MCF 10A (cell line): ENCODE results near the gene GRM7. TPM values are rescaled to one million over a fixed set of nuclear protein-coding genes. Genes with fewer than 3 reads are reported as not detected.

ENCODE experiments used
- BruUV-seq: library from RNA; stranded (reverse); fragments of 400-500 nt; replicated peaks from 2 replicates; lab custom pipeline; 2021; lab: Mats Ljungman, UMichigan
- CTCF ChIA-PET: fragments of 300-600 bp; sonication (Branson Sonifier 250); formaldehyde crosslinking; extraction: SDS; loops from one replicate; lab custom pipeline; 2021; ENCODE audit warnings: antibody characterized with exemption, inconsistent platforms; lab: Yijun Ruan, JAX
- POLR2A ChIA-PET: fragments of 300-600, 350-650 bp; sonication (Branson Sonifier 250); formaldehyde crosslinking; extraction: SDS; loops from one replicate; lab custom pipeline; 2020; ENCODE audit warnings: antibody characterized with exemption, inconsistent platforms; lab: Yijun Ruan, JAX
- DNase-seq: peaks from one replicate; pipeline ENCODE4 v3.0.0-alpha.2; 2018; ENCODE audit not compliant: unreplicated experiment
- H3K27ac Mint-ChIP-seq: one replicate; pipeline ENCODE4 v1.8.0; 2022; ENCODE audit warnings: mild to moderate bottlenecking, low read depth, mixed read lengths; ENCODE audit not compliant: unreplicated experiment
- H3K27me3 Mint-ChIP-seq: one replicate; pipeline ENCODE4 v1.8.0; 2022; ENCODE audit warnings: mixed read lengths; ENCODE audit not compliant: insufficient read depth, unreplicated experiment
- H3K36me3 Mint-ChIP-seq: one replicate; pipeline ENCODE4 v1.8.0; 2022; ENCODE audit warnings: mild to moderate bottlenecking, moderate library complexity, mixed read lengths; ENCODE audit not compliant: insufficient read depth, unreplicated experiment
- H3K4me1 Mint-ChIP-seq: one replicate; pipeline ENCODE4 v1.8.0; 2022; ENCODE audit warnings: mixed read lengths; ENCODE audit not compliant: insufficient read depth, unreplicated experiment
- H3K4me3 Mint-ChIP-seq: one replicate; pipeline ENCODE4 v1.8.0; 2022; ENCODE audit warnings: mild to moderate bottlenecking, moderate library complexity, mixed read lengths; ENCODE audit not compliant: unreplicated experiment
- H3K9me3 Mint-ChIP-seq: one replicate; pipeline ENCODE4 v1.8.0; 2022; ENCODE audit warnings: mixed read lengths; ENCODE audit not compliant: unreplicated experiment
- intact Hi-C: fragments of 100-400 bp; cut with micrococcal nuclease; formaldehyde crosslinking; loops from 2 replicates; pipeline ENCODE4 v1.14.1; 2022
- total RNA-seq: library from RNA; stranded (reverse); gene quantifications from 2 replicates; pipeline ENCODE4 v1.2.3, GENCODE V29; 2022
- TF ChIP-seq, protein P1 (sequence below): fragments of 200-600 bp; IDR thresholded peaks from one replicate; pipeline ENCODE4 v1.8.0; 2022; ENCODE audit warnings: antibody characterized with exemption, mild to moderate bottlenecking; ENCODE audit not compliant: unreplicated experiment

GRM7 gene
- total RNA-seq, 1 experiment from 2014 or later = not detected

DNA sequence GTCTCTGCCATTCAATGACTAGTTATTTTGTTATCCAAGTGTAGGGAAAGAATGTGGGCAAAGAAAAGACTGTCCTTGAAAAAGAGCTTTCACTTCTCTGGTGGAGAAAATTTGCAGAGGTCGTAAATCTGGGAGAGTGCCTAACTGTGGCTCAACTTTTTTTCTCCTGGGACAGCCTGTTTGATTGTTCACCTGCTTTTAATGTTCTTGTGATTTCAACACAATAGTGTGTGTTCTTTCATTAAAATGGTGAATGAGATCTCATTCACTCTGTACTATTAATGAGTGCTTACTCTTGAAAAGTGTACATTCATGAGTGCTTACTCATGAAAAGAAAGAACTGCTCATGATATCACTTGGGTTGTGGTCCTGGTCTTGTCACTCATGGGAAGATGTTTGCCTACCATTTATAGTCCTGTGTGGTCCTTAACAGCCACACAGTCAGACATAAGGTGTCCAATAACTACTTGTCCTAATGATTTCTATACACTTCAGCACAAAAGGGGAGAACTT lies 567.3 kb downstream of the GRM7 start:
- DNase-seq = no peak
- Mint-ChIP-seq H3K36me3 (no peaks in the 10 kb centered on the region), H3K27ac (no peak overlapping the region), H3K4me3 (no peak overlapping the region), H3K4me1 (no peaks in the 10 kb centered on the region), H3K27me3 (no peaks in the 10 kb centered on the region), H3K9me3 (peaks cover 10% of the 10 kb centered on the region)
- ChIA-PET CTCF (interaction anchor here (0.6 to 0.9 kb wide), 3 partner anchors 10 to 86 kb away, joined by 4 read pairs; no protein-coding TSS in a partner anchor), POLR2A (interaction anchor here (0.6 kb wide), 1 partner anchor 29 kb away, joined by 3 read pairs; no protein-coding TSS in a partner anchor)
- no TSS peak for BruUV-seq
- intact Hi-C loops = no loop called here
- TF ChIP-seq, protein P1, sequence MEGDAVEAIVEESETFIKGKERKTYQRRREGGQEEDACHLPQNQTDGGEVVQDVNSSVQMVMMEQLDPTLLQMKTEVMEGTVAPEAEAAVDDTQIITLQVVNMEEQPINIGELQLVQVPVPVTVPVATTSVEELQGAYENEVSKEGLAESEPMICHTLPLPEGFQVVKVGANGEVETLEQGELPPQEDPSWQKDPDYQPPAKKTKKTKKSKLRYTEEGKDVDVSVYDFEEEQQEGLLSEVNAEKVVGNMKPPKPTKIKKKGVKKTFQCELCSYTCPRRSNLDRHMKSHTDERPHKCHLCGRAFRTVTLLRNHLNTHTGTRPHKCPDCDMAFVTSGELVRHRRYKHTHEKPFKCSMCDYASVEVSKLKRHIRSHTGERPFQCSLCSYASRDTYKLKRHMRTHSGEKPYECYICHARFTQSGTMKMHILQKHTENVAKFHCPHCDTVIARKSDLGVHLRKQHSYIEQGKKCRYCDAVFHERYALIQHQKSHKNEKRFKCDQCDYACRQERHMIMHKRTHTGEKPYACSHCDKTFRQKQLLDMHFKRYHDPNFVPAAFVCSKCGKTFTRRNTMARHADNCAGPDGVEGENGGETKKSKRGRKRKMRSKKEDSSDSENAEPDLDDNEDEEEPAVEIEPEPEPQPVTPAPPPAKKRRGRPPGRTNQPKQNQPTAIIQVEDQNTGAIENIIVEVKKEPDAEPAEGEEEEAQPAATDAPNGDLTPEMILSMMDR = no peak

DNA sequence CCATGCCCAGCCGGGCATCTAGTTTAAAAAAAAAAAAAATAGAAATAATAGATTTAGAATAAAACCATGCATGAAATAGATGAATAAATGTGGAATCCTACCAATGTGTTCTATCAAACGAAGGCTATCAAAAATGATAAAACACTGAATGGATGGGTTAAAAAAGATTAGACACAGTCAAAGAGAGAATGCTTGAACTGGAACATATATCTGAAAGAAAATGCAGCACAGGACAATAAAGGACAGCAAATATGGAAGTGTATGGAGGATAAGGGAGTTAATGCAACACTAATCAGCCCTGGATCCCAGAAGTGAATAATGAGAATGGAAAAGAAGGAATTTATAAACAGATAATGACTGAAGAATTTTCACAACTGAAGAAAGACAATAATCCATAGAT lies 571.7 kb downstream of the GRM7 start:
- no peak for DNase-seq
- POLR2A ChIA-PET = no interaction called here
- no TSS peak for BruUV-seq
- H3K9me3 Mint-ChIP-seq = peaks cover 21% of the 10 kb centered on the region
- H3K36me3 Mint-ChIP-seq = no peaks in the 10 kb centered on the region
- TF ChIP-seq, protein P1 = no peak
- no peaks in the 10 kb centered on the region for H3K4me1 Mint-ChIP-seq
- CTCF ChIA-PET = no interaction called here
- intact Hi-C loops = no loop called here
- H3K27me3 Mint-ChIP-seq = no peaks in the 10 kb centered on the region
- no peak overlapping the region for H3K27ac Mint-ChIP-seq
- H3K4me3 Mint-ChIP-seq = no peak overlapping the region

DNA sequence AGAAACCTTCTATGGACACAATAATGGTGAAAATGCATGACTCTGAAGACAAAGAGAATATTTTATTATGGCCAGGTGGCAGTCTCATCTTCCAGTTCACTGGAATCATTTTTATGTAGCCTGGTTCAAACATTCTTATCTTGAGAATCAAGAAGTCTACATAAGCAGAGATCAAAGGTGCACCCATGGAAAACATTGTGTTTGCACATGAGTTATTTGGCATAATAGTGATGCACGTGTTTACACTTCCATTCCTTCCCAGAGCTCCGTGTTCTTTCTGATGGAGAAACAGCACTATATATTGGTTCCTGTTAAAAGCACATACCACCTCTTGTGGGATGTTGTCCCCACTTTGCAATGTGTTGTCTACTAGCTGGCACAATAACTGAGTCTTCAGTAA lies 572.2 kb downstream of the GRM7 start:
- Mint-ChIP-seq H3K4me3 (no peak overlapping the region), H3K27me3 (no peaks in the 10 kb centered on the region), H3K4me1 (no peaks in the 10 kb centered on the region), H3K36me3 (no peaks in the 10 kb centered on the region), H3K27ac (no peak overlapping the region), H3K9me3 (peaks cover 21% of the 10 kb centered on the region)
- ChIA-PET CTCF (no interaction called here), POLR2A (no interaction called here)
- no TSS peak for BruUV-seq
- intact Hi-C loops = no loop called here
- no peak for DNase-seq
- TF ChIP-seq, protein P1 = no peak

DNA sequence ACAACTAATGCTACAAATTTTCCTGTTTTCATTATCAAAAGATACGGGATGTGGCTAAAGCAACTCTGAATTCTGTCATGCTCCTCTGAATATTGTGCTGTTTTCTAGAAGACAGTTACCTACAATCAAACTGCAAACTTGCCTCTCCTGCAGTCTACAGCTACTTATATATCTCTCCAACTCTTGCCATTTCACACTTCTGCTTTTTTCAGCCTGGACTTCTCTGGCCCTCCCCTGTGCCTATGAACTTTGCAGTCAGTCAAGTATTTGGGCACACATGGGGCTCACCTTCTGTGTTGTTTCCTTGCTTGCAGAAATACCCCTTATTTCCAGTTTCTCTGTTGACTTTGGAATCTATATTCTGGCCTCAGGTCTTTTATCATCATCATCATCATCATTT lies 575.6 kb downstream of the GRM7 start:
- Mint-ChIP-seq H3K4me1 (no peaks in the 10 kb centered on the region), H3K27ac (no peak overlapping the region), H3K27me3 (no peaks in the 10 kb centered on the region), H3K9me3 (peaks cover 21% of the 10 kb centered on the region), H3K4me3 (no peak overlapping the region), H3K36me3 (no peaks in the 10 kb centered on the region)
- ChIA-PET CTCF (interaction anchor here (0.5 kb wide), 1 partner anchor 1126 kb away, joined by 3 read pairs; no protein-coding TSS in a partner anchor), POLR2A (no interaction called here)
- DNase-seq = no peak
- BruUV-seq = no TSS peak
- TF ChIP-seq, protein P1 = no peak
- intact Hi-C loops = no loop called here
